HG03354 (cell line): Measurements from ENCODE around the gene GPR142.
"Not testable (repeated sequence)": the region's sequence is repeated elsewhere in the genome, so short reads cannot be mapped to it uniquely, and the experiment has no call there.

Experiments used
- ATAC-seq: cut with Tn5 transposase; IDR thresholded peaks from one replicate; pipeline ENCODE4 v1.9.1; 2021; ENCODE audit warnings: mild to moderate bottlenecking; ENCODE audit not compliant: unreplicated experiment, poor library complexity, severe bottlenecking

Gene GPR142

DNA sequence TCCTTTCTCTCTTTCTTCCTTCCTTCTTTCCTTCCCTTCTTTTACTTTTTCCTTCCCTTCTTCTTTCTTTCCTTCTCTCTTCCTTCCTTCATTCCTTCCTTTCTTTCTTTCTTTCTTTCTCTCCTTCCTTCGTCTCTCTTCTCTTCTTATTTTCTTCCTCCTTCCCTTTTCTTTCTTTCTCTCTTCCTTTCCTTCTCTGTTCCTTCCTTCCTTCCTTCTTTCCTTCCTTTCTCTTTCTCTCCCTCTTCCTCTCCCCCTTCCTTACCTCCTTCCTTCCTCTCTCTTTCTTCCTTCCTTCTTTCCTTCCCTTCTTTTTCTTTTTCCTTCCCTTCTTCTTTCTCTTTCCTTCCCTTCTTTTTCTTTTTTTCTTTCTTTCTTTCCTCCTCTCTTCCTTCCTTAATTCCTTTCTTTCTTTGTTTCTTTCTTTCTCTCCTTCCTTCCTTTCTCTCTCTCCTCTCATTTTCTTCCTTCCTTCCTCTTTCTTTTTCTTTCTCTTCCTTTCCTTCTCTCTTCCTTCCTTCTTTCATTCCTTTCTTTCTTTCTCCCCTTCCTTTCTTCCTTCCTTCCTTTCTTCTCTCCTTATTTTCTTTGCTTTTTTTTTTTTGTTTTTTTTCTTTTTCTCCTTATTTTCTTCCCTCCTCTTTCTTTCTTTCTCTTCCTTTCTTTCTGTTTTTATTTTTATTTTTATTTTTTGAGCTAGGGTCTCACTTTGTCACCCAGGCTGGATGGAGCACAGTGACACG lies 22.8 kb downstream of the GPR142 start:
- ATAC-seq = no peak

- ATAC-seq = no peak
Measured at GRCh38 chr17:74390680-74391653, 23.7 kb downstream of the GPR142 start.

DNA sequence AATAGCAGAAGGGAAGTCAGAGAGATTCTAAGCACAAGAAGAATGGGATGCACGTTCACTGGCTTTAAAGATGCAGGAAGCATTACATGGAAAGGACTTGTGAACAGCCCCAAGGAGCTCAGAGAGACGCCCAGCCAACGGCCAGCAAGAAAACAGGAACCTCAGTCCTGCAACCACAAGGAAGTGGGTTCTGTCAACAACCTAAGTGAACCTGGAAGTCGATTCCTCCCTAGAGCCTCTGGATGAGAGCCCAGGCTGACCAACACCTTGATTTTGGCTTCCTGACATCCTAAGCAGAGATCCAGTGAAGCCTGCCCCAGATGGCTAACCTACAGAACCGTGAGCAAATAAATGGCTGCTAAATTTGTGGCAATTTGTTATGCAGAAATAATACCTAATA lies 24.5 kb downstream of the GPR142 start:
- ATAC-seq = no peak

DNA sequence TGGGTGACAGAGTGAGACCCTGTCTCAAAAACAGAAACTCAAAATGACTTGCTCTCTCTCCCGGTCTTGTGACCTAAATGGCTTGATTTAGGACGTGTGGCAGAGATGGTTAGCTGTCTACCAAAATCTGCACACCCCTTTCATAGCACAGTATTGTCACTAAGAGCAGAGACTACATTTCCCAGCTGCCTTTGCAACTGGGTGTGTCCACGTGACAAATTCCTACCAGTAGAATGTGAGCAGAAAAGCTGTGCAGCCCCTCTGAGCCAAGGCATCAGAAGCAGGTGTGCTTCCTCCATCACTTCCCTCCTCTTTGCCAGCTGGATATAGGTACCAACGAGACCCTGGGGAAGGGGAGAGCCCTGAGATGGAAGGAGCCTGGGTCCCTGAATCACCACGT lies 25.5 kb downstream of the GPR142 start:
- no peak for ATAC-seq

DNA sequence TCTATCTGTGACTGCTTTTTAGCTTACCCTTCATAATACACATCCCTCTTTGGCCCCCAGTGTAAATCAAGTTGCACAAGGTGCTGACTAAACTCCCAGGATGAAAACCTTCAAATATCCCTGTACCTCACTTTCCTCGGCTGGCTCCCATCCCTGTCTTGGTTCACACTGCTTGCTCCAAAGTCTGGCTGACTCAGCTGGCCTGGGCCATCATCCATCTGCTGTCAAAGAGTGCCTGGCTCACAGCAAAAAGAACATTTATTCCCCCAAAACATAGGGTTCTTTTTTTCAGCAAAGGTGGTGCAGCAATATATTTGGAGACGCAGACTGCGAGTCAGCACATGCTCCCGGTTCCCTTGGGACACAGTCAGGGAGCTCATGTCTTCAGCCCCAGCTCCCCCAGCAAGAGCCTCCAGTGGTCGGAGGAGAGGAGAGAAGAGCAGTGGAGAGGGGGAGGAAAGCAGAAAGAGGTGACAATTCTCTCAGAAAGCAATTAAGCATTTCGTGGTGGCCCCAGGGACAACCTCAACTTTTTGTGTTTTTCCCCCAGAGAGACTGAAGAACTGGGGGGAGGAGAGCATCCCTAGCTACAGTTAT lies 26.1 kb downstream of the GPR142 start:
- ATAC-seq = no peak

- no peak for ATAC-seq
Measured at GRCh38 chr17:74394275-74394950, 27.1 kb downstream of the GPR142 start.

- no peak for ATAC-seq
Measured at GRCh38 chr17:74394977-74395376, 27.7 kb downstream of the GPR142 start.

GRCh38 chr17:74396567-74396966 lies 29.3 kb downstream of the GPR142 start:
- ATAC-seq = no peak

- no peak for ATAC-seq
Measured at GRCh38 chr17:74402048-74402447, 34.7 kb downstream of the GPR142 start.

DNA sequence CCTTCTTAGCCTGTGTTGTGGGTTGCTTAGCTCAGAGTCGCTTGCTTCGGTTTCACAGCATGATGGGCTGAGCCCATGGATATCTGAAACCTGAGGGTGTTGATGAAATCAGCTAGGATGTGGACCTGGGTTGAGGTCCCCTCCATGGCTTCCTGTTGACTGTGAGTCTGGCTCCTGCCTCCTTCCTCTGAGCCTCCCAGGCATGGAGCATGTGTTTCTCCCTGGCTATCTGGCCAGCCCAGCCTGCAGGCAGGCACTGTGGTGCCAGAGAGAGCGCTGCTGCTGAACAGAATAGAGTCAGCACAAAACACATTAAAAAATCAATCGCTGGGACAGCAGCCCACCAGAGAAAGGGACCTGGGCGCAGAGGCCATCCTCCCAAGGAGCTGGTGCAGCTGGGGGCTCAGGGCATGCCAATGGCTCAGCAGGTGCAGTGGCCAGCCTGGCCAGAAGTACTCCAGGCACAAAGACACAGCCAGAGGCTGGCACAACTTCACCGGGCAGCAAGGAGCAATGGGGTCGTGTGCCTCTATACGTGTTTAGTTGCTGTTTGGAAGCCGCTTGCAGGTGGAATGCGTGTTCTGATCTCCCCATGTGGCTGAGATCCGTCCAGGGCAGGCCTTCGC lies 36.3 kb downstream of the GPR142 start:
- no peak for ATAC-seq

DNA sequence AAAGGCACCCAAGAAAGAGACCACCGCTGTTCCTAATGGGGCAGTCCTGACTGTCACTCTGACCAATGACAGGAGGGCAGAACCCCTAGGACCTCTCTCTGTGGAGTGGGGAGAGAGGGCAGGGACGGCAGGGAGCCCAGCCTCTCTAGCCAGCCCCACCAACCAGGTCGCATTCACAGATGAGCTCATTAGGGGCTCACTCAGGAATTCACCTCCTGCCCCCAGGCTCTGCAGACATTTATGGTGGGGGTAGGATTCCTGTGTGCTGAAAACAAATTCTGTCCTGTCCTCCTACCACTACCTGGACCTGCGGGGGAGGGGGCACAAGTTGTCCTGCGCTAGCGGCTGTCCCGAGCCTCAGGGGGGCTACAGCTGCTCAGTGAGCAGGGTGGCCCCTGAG lies 36.9 kb downstream of the GPR142 start:
- ATAC-seq = no peak

GRCh38 chr17:74404789-74405188 lies 37.5 kb downstream of the GPR142 start:
- ATAC-seq = no peak

- ATAC-seq = not testable (repeated sequence)
Measured at GRCh38 chr17:74405311-74405710, 38.0 kb downstream of the GPR142 start.

- no peak for ATAC-seq
Measured at GRCh38 chr17:74407384-74407783, 40.1 kb downstream of the GPR142 start.

- ATAC-seq = no peak
Measured at GRCh38 chr17:74408262-74408661, 41.0 kb downstream of the GPR142 start.

DNA sequence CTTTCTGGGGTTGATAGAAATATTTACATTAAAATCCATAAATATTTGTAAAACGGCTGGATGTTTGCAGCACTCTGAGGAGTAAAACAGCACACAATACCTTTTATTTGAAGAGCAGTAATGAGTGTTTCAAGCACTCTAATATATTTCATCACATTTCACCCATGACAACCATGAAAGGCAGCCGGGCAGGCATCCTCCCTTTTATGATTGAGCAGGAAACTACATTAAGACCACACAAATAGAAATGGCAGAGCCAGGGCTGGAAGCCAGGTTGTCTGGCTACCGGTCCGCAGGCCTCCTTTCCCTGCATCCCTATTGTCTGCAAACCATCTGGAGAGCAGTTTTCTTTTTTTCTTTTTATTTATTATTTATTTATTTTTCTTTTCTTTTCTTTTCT lies 41.5 kb downstream of the GPR142 start:
- ATAC-seq = no peak

DNA sequence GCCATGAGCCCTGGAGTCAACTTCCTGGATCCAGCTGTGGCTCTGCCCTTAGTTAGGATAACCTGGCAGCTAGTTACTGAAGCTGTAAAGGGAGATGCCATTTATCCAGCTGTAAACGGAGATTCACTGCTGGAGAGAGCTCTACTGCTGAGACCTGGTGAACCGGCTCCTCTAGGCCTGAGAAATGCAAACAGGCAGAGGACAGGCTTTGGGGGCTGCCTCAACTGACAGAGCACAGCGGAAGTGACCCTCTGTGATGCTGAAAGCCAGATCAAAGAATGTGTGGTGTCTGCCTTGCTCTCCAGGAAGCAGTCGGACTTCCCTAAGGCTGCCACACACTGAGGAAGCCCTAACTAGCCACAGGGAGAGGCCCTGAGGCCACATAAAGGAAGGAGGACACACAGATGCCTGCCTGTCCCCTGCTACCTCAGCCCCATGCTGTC lies 42.7 kb downstream of the GPR142 start:
- ATAC-seq = no peak

- no peak for ATAC-seq
Measured at GRCh38 chr17:74412581-74412980, 45.3 kb downstream of the GPR142 start.

DNA sequence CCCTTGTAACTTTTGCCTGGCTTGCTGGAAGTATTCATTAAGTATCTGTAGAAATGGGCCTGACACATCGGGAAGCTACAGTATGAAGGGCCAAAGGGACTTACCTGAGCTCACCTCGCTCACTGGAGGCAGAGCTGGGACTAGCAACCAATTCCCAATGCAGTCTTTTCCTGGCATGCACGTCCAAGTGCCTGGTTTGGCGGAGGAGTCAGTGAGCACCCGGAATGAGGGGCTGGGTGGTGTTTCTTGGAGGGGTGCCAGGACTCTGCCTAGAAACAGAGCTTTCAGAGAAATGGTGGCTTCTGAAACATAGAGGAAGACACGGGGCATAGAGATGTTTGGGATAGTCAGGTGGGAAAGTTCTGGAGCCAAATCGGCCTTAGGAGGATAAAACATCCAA lies 46.2 kb downstream of the GPR142 start:
- ATAC-seq = no peak
